ENCODE measurements around the gene ZRANB3.
A peak's percentile ranks its signal among the peaks of the same experiment; 100 is the strongest.
"Not testable (repeated sequence)": the region's sequence is repeated elsewhere in the genome, so short reads cannot be mapped to it uniquely, and the experiment has no call there.

ZRANB3 gene

GRCh38 chr2:135113322-135113721 lies 417.7 kb downstream of the ZRANB3 start:
- TF ChIP-seq CSDC2 (CRISPR knock-in tag; IDR thresholded peaks at IDR 0.05) (no peak), ZFP3 (CRISPR knock-in tag; IDR thresholded peaks at IDR 0.05) (no peak)
- no peak for ATAC-seq

DNA sequence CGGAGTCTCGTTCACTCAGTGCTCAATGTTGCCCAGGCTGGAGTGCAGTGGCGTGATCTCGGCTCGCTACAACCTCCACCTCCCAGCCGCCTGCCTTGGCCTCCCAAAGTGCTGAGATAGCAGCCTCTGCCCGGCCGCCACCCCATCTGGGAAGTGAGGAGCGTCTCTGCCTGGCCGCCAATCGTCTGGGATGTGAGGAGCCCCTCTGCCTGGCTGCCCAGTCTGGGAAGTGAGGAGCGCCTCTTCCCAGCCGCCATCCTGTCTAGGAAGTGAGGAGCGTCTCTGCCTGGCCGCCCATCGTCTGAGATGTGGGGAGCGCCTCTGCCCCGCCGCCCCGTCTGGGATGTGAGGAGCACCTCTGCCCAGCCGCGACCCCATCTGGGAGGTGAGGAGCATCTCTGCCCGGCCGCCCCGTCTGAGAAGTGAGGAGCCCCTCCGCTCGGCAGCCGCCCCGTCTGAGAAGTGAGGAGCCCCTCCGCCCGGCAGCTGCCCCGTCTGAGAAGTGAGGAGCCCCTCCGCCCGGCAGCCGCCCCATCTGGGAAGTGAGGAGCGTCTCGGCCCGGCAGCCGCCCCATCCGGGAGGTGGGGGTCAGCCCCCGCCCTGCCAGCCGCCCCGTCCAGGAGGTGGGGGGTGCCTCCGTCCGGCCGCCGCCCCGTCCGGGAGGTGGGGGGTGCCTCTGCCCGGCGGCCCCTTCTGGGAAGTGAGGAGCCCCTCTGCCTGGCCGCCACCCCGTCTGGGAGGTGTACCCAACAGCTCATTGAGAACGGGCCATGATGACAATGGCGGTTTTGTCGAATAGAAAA lies 425.3 kb downstream of the ZRANB3 start:
- ATAC-seq = not testable (repeated sequence)

GRCh38 chr2:135103843-135104242 lies 427.2 kb downstream of the ZRANB3 start:
- no peak for ATAC-seq
- TF ChIP-seq ARNTL (CRISPR knock-in tag; IDR thresholded peaks at IDR 0.05; ENCODE audit: borderline replicate concordance, low read depth) = no peak

DNA sequence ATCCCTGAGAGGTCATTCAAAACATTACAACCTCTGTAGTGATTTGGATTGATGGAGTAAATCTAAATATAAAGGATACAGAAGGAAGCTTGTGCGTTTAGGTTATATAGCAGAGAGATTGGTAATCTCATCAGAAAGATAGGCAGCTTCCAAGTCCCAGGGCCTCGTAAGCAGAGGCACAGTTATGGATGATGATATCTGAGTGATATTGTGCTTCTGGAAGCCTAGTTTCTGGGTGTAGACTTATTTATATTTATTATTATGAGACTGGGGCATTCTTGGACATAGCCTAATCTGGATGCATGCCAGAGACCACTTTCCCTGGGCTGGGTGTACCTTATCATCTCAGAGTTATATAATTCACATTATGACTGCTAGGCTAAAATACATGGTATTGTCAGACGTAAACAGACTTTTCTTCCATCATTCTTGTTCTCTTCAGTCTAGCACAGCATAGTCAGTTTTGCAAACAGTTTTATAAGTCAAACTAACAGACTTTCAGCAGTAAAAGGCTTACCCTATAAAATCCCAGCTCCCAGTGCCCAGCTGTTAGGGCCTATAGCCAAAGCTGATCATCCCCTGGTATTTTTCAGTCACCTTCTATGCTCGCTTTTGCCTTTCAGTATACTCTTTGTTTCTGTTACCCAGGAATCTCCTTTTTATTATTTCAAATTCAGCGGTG lies 431.1 kb downstream of the ZRANB3 start:
- ATAC-seq = no peak; the same call in 2 of the 3 replicates
- TF ChIP-seq ISL1 (CRISPR knock-in tag; IDR thresholded peaks at IDR 0.05) (no peak), TCF4 (CRISPR knock-in tag; IDR thresholded peaks at IDR 0.05; ENCODE audit: borderline replicate concordance) (peak; percentile 20; the same call in 1 of the 2 replicates), POU6F1 (CRISPR knock-in tag; IDR thresholded peaks at IDR 0.05; ENCODE audit: borderline replicate concordance, low read depth) (no peak)

DNA sequence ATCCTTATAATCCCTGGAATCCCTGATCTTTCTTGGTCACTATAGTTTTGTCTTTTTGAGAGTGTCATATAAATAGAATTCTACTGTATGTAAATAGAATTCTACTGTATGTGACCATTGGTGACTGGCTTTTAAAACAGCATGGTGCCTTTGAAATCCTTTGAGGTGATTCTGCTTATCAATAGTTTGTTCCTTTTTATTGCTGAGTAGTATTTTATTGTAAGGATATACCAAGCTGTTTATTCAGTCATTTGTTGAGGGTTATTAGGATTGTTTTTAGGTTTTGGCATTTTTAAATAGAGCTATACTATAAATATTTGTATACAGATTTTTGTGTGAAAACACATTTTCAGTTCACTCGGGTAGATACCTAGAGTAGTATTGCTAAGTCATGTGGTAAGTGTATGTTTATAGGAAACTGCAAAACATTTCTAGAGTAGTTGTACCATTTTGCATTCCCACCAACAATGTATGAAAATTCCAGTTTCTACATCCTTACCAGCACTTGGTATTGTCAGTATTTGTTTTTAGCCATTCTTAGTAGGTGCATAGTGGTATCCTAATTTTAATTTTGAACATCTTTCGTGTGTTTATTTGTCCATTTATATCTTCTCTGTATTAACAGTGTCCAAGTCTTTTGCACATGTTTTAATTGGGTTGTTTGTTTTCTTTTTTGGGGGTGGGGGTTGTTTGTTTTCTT lies 433.3 kb downstream of the ZRANB3 start:
- TF ChIP-seq BACH2 (CRISPR knock-in tag; IDR thresholded peaks at IDR 0.05; ENCODE audit: borderline replicate concordance) = no peak
- TF ChIP-seq ZNF565 (CRISPR knock-in tag; conservative IDR thresholded peaks at IDR 0.05; ENCODE audit: low read depth) = no peak
- TF ChIP-seq GLIS3 (CRISPR knock-in tag; IDR thresholded peaks at IDR 0.05) = no peak
- TF ChIP-seq ZC3H10 (CRISPR knock-in tag; IDR thresholded peaks at IDR 0.05) = no peak
- TF ChIP-seq, protein P1, sequence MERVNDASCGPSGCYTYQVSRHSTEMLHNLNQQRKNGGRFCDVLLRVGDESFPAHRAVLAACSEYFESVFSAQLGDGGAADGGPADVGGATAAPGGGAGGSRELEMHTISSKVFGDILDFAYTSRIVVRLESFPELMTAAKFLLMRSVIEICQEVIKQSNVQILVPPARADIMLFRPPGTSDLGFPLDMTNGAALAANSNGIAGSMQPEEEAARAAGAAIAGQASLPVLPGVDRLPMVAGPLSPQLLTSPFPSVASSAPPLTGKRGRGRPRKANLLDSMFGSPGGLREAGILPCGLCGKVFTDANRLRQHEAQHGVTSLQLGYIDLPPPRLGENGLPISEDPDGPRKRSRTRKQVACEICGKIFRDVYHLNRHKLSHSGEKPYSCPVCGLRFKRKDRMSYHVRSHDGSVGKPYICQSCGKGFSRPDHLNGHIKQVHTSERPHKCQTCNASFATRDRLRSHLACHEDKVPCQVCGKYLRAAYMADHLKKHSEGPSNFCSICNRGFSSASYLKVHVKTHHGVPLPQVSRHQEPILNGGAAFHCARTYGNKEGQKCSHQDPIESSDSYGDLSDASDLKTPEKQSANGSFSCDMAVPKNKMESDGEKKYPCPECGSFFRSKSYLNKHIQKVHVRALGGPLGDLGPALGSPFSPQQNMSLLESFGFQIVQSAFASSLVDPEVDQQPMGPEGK (CRISPR knock-in tag; IDR thresholded peaks at IDR 0.05; ENCODE audit: borderline replicate concordance) = no peak
- no peak for TF ChIP-seq ARNTL (CRISPR knock-in tag; IDR thresholded peaks at IDR 0.05; ENCODE audit: borderline replicate concordance, low read depth)
- TF ChIP-seq ESRRG (CRISPR knock-in tag; IDR thresholded peaks at IDR 0.05) = no peak
- no peak for ATAC-seq

GRCh38 chr2:135096665-135097446 lies 434.2 kb downstream of the ZRANB3 start:
- TF ChIP-seq ISL1 (CRISPR knock-in tag; IDR thresholded peaks at IDR 0.05) = no peak
- TF ChIP-seq ZC3H10 (CRISPR knock-in tag; IDR thresholded peaks at IDR 0.05) = no peak
- TF ChIP-seq TOX (CRISPR knock-in tag; IDR thresholded peaks at IDR 0.05; ENCODE audit: borderline replicate concordance) = no peak
- TF ChIP-seq ZFP3 (CRISPR knock-in tag; IDR thresholded peaks at IDR 0.05) = no peak
- TF ChIP-seq CSRNP3 (CRISPR knock-in tag; IDR thresholded peaks at IDR 0.05) = no peak
- no peak for TF ChIP-seq ZFP30 (CRISPR knock-in tag; IDR thresholded peaks at IDR 0.05)
- no peak for TF ChIP-seq OSR1 (CRISPR knock-in tag; IDR thresholded peaks at IDR 0.05)
- no peak for ATAC-seq

All from SK-N-SH treated with all-trans-retinoic acid at 6 μM for 48 hours (cell line).